DOHH2 (cell line): ENCODE measurements around the gene ADORA3.

ENCODE experiments used
- H3F3A ChIP-seq: fragments of 200-600 bp; sonication (generic), shearing (Covaris generic); 2 replicates; pipeline ENCODE4 v1.6.0; 2016; ENCODE audit warnings: antibody characterized with exemption, mild to moderate bottlenecking; ENCODE audit not compliant: control insufficient read depth, insufficient read depth
- H3K27ac ChIP-seq: fragments of 200-600 bp; sonication (generic); 2 replicates; pipeline ENCODE4 v1.5.1; 2014; ENCODE audit warnings: low read depth, mild to moderate bottlenecking, low read length, moderate library complexity
- H3K27me3 ChIP-seq: fragments of 200-600 bp; sonication (generic); 2 replicates; pipeline ENCODE4 v1.6.1; 2014; ENCODE audit warnings: mild to moderate bottlenecking, low read length, mixed read lengths; ENCODE audit not compliant: control insufficient read depth
- H3K36me3 ChIP-seq: fragments of 200-600 bp; sonication (generic); 2 replicates; pipeline ENCODE4 v1.6.1; 2014; ENCODE audit warnings: mild to moderate bottlenecking, low read length, moderate library complexity, mixed read lengths; ENCODE audit not compliant: control insufficient read depth
- H3K4me1 ChIP-seq: fragments of 200-600 bp; sonication (generic); 2 replicates; pipeline ENCODE4 v1.6.1; 2014; ENCODE audit warnings: mild to moderate bottlenecking, low read length, mixed read lengths; ENCODE audit not compliant: control insufficient read depth
- H3K4me2 ChIP-seq: fragments of 200-600 bp; sonication (generic); 2 replicates; pipeline ENCODE4 v1.6.0; 2014; ENCODE audit warnings: mild to moderate bottlenecking, low read length, moderate library complexity
- H3K4me3 ChIP-seq: fragments of 200-600 bp; sonication (generic); 2 replicates; pipeline ENCODE4 v1.5.1; 2014; ENCODE audit warnings: mild to moderate bottlenecking, low read length, mixed read lengths
- H3K79me2 ChIP-seq: fragments of 200-600 bp; sonication (generic); 2 replicates; pipeline ENCODE4 v1.6.1; 2014; ENCODE audit warnings: mild to moderate bottlenecking, low read length, mixed read lengths; ENCODE audit not compliant: control insufficient read depth
- H3K9me2 ChIP-seq: fragments of 200-600 bp; sonication (generic); replicated peaks from 2 replicates; pipeline ENCODE4 v1.6.1; 2014; ENCODE audit warnings: mild to moderate bottlenecking, low read length, mixed read lengths; ENCODE audit not compliant: control insufficient read depth
- H3K9me3 ChIP-seq: fragments of 200-600 bp; sonication (generic); 2 replicates; pipeline ENCODE4 v1.6.1; 2014; ENCODE audit warnings: antibody characterized with exemption, low read length, mixed read lengths; ENCODE audit not compliant: control insufficient read depth, insufficient read depth
- H4K20me1 ChIP-seq: fragments of 200-600 bp; sonication (generic); 2 replicates; pipeline ENCODE4 v1.6.0; 2014; ENCODE audit warnings: low read depth, mild to moderate bottlenecking, antibody characterized with exemption, low read length, moderate library complexity; ENCODE audit not compliant: control insufficient read depth, insufficient read depth
- CTCF ChIP-seq: fragments of 200-600 bp; sonication (generic); IDR thresholded peaks from one replicate; pipeline ENCODE4 v1.5.1; 2014; ENCODE audit warnings: antibody characterized with exemption, mild to moderate bottlenecking, low read depth, low read length; ENCODE audit not compliant: poor library complexity, severe bottlenecking
- EZH2phosphoT487 ChIP-seq: fragments of 200-600 bp; sonication (generic); IDR thresholded peaks from 2 replicates; pipeline ENCODE4 v1.6.1; 2017; ENCODE audit warnings: borderline replicate concordance, mild to moderate bottlenecking, antibody characterized with exemption, low read length, moderate library complexity, mixed read lengths

Gene ADORA3

GRCh38 chr1:111468717-111469100 lies 34.7 kb downstream of the ADORA3 start:
- Histone ChIP-seq H3K4me1 (peaks cover 31% of the 10 kb centered on the region), H3K27me3 (no peaks in the 10 kb centered on the region), H3K27ac (no peak overlapping the region), H3F3A (peaks cover 13% of the 10 kb centered on the region), H3K36me3 (peaks cover 17% of the 10 kb centered on the region), H3K9me2 (no peaks in the 10 kb centered on the region), H3K9me3 (no peaks in the 10 kb centered on the region), H3K4me2 (no peak overlapping the region), H3K79me2 (no peaks in the 10 kb centered on the region), H3K4me3 (no peak overlapping the region), H4K20me1 (no peaks in the 10 kb centered on the region)
- TF ChIP-seq CTCF (no peak), EZH2phosphoT487 (no peak)

- TF ChIP-seq CTCF (peak; percentile 25), EZH2phosphoT487 (no peak)
- no peaks in the 10 kb centered on the region for H3K9me2 ChIP-seq
- H3K79me2 ChIP-seq = no peaks in the 10 kb centered on the region
- peaks cover 25% of the 10 kb centered on the region for H3K4me1 ChIP-seq
- peaks cover 17% of the 10 kb centered on the region for H3K36me3 ChIP-seq
- H3F3A ChIP-seq = peaks cover 11% of the 10 kb centered on the region
- H3K27ac ChIP-seq = no peak overlapping the region
- no peaks in the 10 kb centered on the region for H4K20me1 ChIP-seq
- no peak overlapping the region for H3K4me3 ChIP-seq
- no peaks in the 10 kb centered on the region for H3K27me3 ChIP-seq
- H3K9me3 ChIP-seq = no peaks in the 10 kb centered on the region
- no peak overlapping the region for H3K4me2 ChIP-seq
Observed at GRCh38 chr1:111467865-111468716, 35.3 kb downstream of the ADORA3 start.

GRCh38 chr1:111466480-111466879 lies 37.0 kb downstream of the ADORA3 start:
- Histone ChIP-seq H3K9me2 (no peaks in the 10 kb centered on the region), H3K27ac (no peak overlapping the region), H3K27me3 (no peaks in the 10 kb centered on the region), H3F3A (peaks cover 7% of the 10 kb centered on the region), H3K36me3 (peaks cover 30% of the 10 kb centered on the region), H3K9me3 (no peaks in the 10 kb centered on the region), H4K20me1 (no peaks in the 10 kb centered on the region), H3K4me3 (no peak overlapping the region), H3K4me2 (no peak overlapping the region), H3K79me2 (no peaks in the 10 kb centered on the region), H3K4me1 (peaks cover 22% of the 10 kb centered on the region)
- TF ChIP-seq EZH2phosphoT487 = no peak
- no peak for TF ChIP-seq CTCF
